WTC11 (cell line): ENCODE data around the gene TMEM169. TPM values are rescaled to one million over a fixed set of nuclear protein-coding genes. Genes with fewer than 3 reads are reported as not detected.

Experiments
- ARID4B ChIP-seq: sonication (generic); formaldehyde crosslinking; IDR thresholded peaks from 2 replicates; pipeline ENCODE4 v1.8.0; 2023; ENCODE audit warnings: missing genetic modification reagents, mild to moderate bottlenecking, borderline replicate concordance
- ATF6 ChIP-seq: sonication (generic); formaldehyde crosslinking; IDR thresholded peaks from 2 replicates; pipeline ENCODE4 v1.8.1; 2023; ENCODE audit warnings: mild to moderate bottlenecking, missing genetic modification reagents
- CREM ChIP-seq: sonication (generic); formaldehyde crosslinking; IDR thresholded peaks from 2 replicates; pipeline ENCODE4 v1.8.1; 2022; ENCODE audit warnings: mild to moderate bottlenecking, missing genetic modification reagents, moderate library complexity
- E2F1 ChIP-seq: sonication (generic); formaldehyde crosslinking; IDR thresholded peaks from 2 replicates; pipeline ENCODE4 v1.8.0; 2022; ENCODE audit warnings: mild to moderate bottlenecking, missing genetic modification reagents
- E2F5 ChIP-seq: sonication (generic); formaldehyde crosslinking; IDR thresholded peaks from 2 replicates; pipeline ENCODE4 v1.8.1; 2022; ENCODE audit warnings: mild to moderate bottlenecking, moderate library complexity, missing genetic modification reagents
- ERG ChIP-seq: fragments of 250-450 bp; sonication (Bioruptor Pico); IDR thresholded peaks from 2 replicates; pipeline ENCODE4 v1.8.0; 2021; ENCODE audit warnings: mild to moderate bottlenecking
- FOXK1 ChIP-seq: sonication (generic); formaldehyde crosslinking; IDR thresholded peaks from 2 replicates; pipeline ENCODE4 v1.8.0; 2022; ENCODE audit warnings: mild to moderate bottlenecking, moderate library complexity, missing genetic modification reagents
- FOXP1 ChIP-seq: sonication (generic); formaldehyde crosslinking; IDR thresholded peaks from 2 replicates; pipeline ENCODE4 v1.8.0; 2022; ENCODE audit warnings: missing genetic modification reagents, mild to moderate bottlenecking, moderate library complexity, borderline replicate concordance
- FOXP4 ChIP-seq: sonication (generic); formaldehyde crosslinking; IDR thresholded peaks from 2 replicates; pipeline ENCODE4 v1.8.0; 2022; ENCODE audit warnings: mild to moderate bottlenecking, missing genetic modification reagents
- GABPB1 ChIP-seq: sonication (generic); formaldehyde crosslinking; IDR thresholded peaks from 2 replicates; pipeline ENCODE4 v1.8.1; 2023; ENCODE audit warnings: mild to moderate bottlenecking, missing genetic modification reagents
- HMGA2 ChIP-seq: fragments of 250-450 bp; sonication (Bioruptor Pico); IDR thresholded peaks from 2 replicates; pipeline ENCODE4 v1.4.0; 2021; ENCODE audit warnings: mild to moderate bottlenecking, moderate library complexity
- IRF1 ChIP-seq: sonication (generic); formaldehyde crosslinking; IDR thresholded peaks from 2 replicates; pipeline ENCODE4 v1.8.0; 2023; ENCODE audit warnings: missing genetic modification reagents
- IRF2 ChIP-seq: sonication (generic); formaldehyde crosslinking; IDR thresholded peaks from 2 replicates; pipeline ENCODE4 v1.8.0; 2022; ENCODE audit warnings: low read depth, missing genetic modification reagents, borderline replicate concordance
- MYBL2 ChIP-seq: sonication (generic); formaldehyde crosslinking; IDR thresholded peaks from 2 replicates; pipeline ENCODE4 v1.8.1; 2023; ENCODE audit warnings: mild to moderate bottlenecking, moderate library complexity, missing genetic modification reagents
- NFE2L1 ChIP-seq: sonication (generic); formaldehyde crosslinking; IDR thresholded peaks from 2 replicates; pipeline ENCODE4 v1.8.1; 2023; ENCODE audit warnings: missing genetic modification reagents
- NFYB ChIP-seq: sonication (generic); formaldehyde crosslinking; conservative IDR thresholded peaks from 2 replicates; pipeline ENCODE4 v1.8.0; 2022; ENCODE audit warnings: low read depth, missing genetic modification reagents
- RORB ChIP-seq: fragments of 250-450 bp; sonication (Bioruptor Pico); IDR thresholded peaks from 2 replicates; pipeline ENCODE4 v1.9.0; 2021; ENCODE audit warnings: mild to moderate bottlenecking
- SMAD3 ChIP-seq: sonication (generic); formaldehyde crosslinking; IDR thresholded peaks from 2 replicates; pipeline ENCODE4 v1.8.0; 2022; ENCODE audit warnings: missing genetic modification reagents, mild to moderate bottlenecking, borderline replicate concordance
- TCF7 ChIP-seq: sonication (generic); formaldehyde crosslinking; IDR thresholded peaks from 2 replicates; pipeline ENCODE4 v1.8.0; 2022; ENCODE audit warnings: mild to moderate bottlenecking, low read depth, missing genetic modification reagents, moderate library complexity
- TEAD1 ChIP-seq: sonication (generic); formaldehyde crosslinking; IDR thresholded peaks from 2 replicates; pipeline ENCODE4 v1.8.0; 2022; ENCODE audit warnings: mild to moderate bottlenecking, missing genetic modification reagents
- TEAD4 ChIP-seq: sonication (generic); formaldehyde crosslinking; IDR thresholded peaks from 2 replicates; pipeline ENCODE4 v1.8.0; 2022; ENCODE audit warnings: mild to moderate bottlenecking, missing genetic modification reagents
- USF1 ChIP-seq: sonication (generic); formaldehyde crosslinking; IDR thresholded peaks from 2 replicates; pipeline ENCODE4 v1.8.0; 2022; ENCODE audit warnings: mild to moderate bottlenecking, missing genetic modification reagents
- USF2 ChIP-seq: sonication (generic); formaldehyde crosslinking; IDR thresholded peaks from 2 replicates; pipeline ENCODE4 v1.8.1; 2023; ENCODE audit warnings: mild to moderate bottlenecking, missing genetic modification reagents, moderate library complexity
- total RNA-seq: library from RNA; stranded (reverse); gene quantifications from 3 replicates; pipeline ENCODE4 v1.2.3, GENCODE V29; 2021

Gene TMEM169
- total RNA-seq, 1 experiment from 2014 or later = 1.8 TPM

- TF ChIP-seq FOXP4 (CRISPR knock-in tag) = peak; percentile 76
- peak; percentile 65 for TF ChIP-seq GABPB1 (CRISPR knock-in tag)
- TF ChIP-seq TEAD1 = peak; percentile 87
- no peak for TF ChIP-seq TEAD4 (CRISPR knock-in tag)
- peak; percentile 77; the same call in 1 of the 2 replicates for TF ChIP-seq NFE2L1
- peak; percentile 83 for TF ChIP-seq ARID4B
- TF ChIP-seq E2F5 (CRISPR knock-in tag) = peak; percentile 95
- no peak for TF ChIP-seq RORB (CRISPR knock-in tag)
- no peak for TF ChIP-seq ERG (CRISPR knock-in tag)
- TF ChIP-seq USF2 (CRISPR knock-in tag) = 0 out of 2 replicates have a peak, but pooled peaks have one; percentile 6
- peak; percentile 62 for TF ChIP-seq FOXK1 (CRISPR knock-in tag)
- peak; percentile 78 for TF ChIP-seq FOXP1
- 0 out of 2 replicates have a peak, but pooled peaks have one; percentile 47 for TF ChIP-seq E2F1 (CRISPR knock-in tag)
- no peak for TF ChIP-seq ATF6 (CRISPR knock-in tag)
- no peak for TF ChIP-seq IRF2
- TF ChIP-seq CREM (CRISPR knock-in tag) = no peak
- no peak for TF ChIP-seq HMGA2
- TF ChIP-seq MYBL2 (CRISPR knock-in tag) = peak; percentile 80
- TF ChIP-seq USF1 (CRISPR knock-in tag) = peak; percentile 53; the same call in 1 of the 2 replicates
- peak; percentile 76; the same call in 1 of the 2 replicates for TF ChIP-seq SMAD3
- no peak; the same call in 1 of the 2 replicates for TF ChIP-seq NFYB (CRISPR knock-in tag)
- 0 out of 2 replicates have a peak, but pooled peaks have one; percentile 64 for TF ChIP-seq TCF7 (CRISPR knock-in tag)
- TF ChIP-seq IRF1 (CRISPR knock-in tag) = peak; percentile 78
Observed at GRCh38 chr2:216108967-216109921, 27.5 kb downstream of the TMEM169 start, which contains the start of gene XRCC5 (continued).
